Islet precursor cell (in vitro differentiated cells): Measurements from ENCODE around the gene EML6.

Source experiments
- DNase-seq: peaks from one replicate; pipeline ENCODE4 v3.0.0-alpha.2; 2018

The EML6 gene

GRCh38 chr2:54758951-54759350, 35.5 kb downstream of the EML6 start:
- DNase-seq = no peak

- no peak for DNase-seq
These were observed 36.8 kb downstream of the EML6 start for GRCh38 chr2:54760310-54760709.

- DNase-seq = no peak
These were observed 40.3 kb downstream of the EML6 start for GRCh38 chr2:54763636-54764291.

- DNase-seq = no peak
These were observed 44.5 kb downstream of the EML6 start for GRCh38 chr2:54767921-54768320.

GRCh38 chr2:54768772-54769428, 45.4 kb downstream of the EML6 start:
- no peak for DNase-seq

- no peak for DNase-seq
These were observed 46.7 kb downstream of the EML6 start for GRCh38 chr2:54770211-54770610.

- no peak for DNase-seq
These were observed 47.2 kb downstream of the EML6 start for GRCh38 chr2:54770676-54771075.

- DNase-seq = no peak
These were observed 47.9 kb downstream of the EML6 start for GRCh38 chr2:54771166-54771885.

GRCh38 chr2:54772110-54772509, 48.6 kb downstream of the EML6 start:
- DNase-seq = no peak

GRCh38 chr2:54772531-54772930, 49.1 kb downstream of the EML6 start:
- DNase-seq = no peak

- DNase-seq = no peak
These were observed 49.8 kb downstream of the EML6 start for GRCh38 chr2:54773233-54773632.

- DNase-seq = no peak
These were observed 50.4 kb downstream of the EML6 start for GRCh38 chr2:54773838-54774237.

GRCh38 chr2:54775710-54776109, 52.2 kb downstream of the EML6 start:
- DNase-seq = no peak

- no peak for DNase-seq
These were observed 53.0 kb downstream of the EML6 start for GRCh38 chr2:54776494-54776893.

- no peak for DNase-seq
These were observed 59.9 kb downstream of the EML6 start for GRCh38 chr2:54783349-54783748.

- no peak for DNase-seq
These were observed 63.8 kb downstream of the EML6 start for GRCh38 chr2:54787270-54787669.

GRCh38 chr2:54787755-54788366, 64.4 kb downstream of the EML6 start:
- no peak for DNase-seq

- DNase-seq = no peak
These were observed 66.4 kb downstream of the EML6 start for GRCh38 chr2:54789878-54790277.

- DNase-seq = no peak
These were observed 68.4 kb downstream of the EML6 start for GRCh38 chr2:54791831-54792230.

GRCh38 chr2:54797307-54797706, 73.8 kb downstream of the EML6 start:
- DNase-seq = no peak

GRCh38 chr2:54801352-54801751, 77.9 kb downstream of the EML6 start:
- no peak for DNase-seq

- DNase-seq = no peak
These were observed 80.6 kb downstream of the EML6 start for GRCh38 chr2:54803783-54804751.

GRCh38 chr2:54805255-54805654, 81.8 kb downstream of the EML6 start:
- DNase-seq = no peak
